GM12801 (cell line): ENCODE results near the gene MIF4GD.

Experiments used
- CTCF ChIP-seq: IDR thresholded peaks from one replicate; pipeline ENCODE4 v1.5.1; 2011; ENCODE audit warnings: control low read depth; ENCODE audit not compliant: insufficient read length; ENCODE audit errors: extremely low read depth

The MIF4GD gene

GRCh38 chr17:75277664-75278071 is 6.6 kb upstream of the MIF4GD start:
- TF ChIP-seq CTCF, result no peak

- TF ChIP-seq CTCF, result no peak
Observed at GRCh38 chr17:75273977-75274708, 3.1 kb upstream of the MIF4GD start.

GRCh38 chr17:75272848-75273184 is 1.8 kb upstream of the MIF4GD start:
- TF ChIP-seq CTCF, result no peak

- TF ChIP-seq CTCF, result no peak
Observed at GRCh38 chr17:75271955-75272847, 1.2 kb upstream of the MIF4GD start.

- no peak for TF ChIP-seq CTCF
Observed at GRCh38 chr17:75271233-75271954, 363 bp upstream of the MIF4GD start.

GRCh38 chr17:75270218-75270965 is 639 bp downstream of the MIF4GD start:
- no peak for TF ChIP-seq CTCF

- no peak for TF ChIP-seq CTCF
Observed at GRCh38 chr17:75269844-75270217, 1.2 kb downstream of the MIF4GD start.
